ENCODE data around the gene MOGAT2. TPM values are rescaled to one million over a fixed set of nuclear protein-coding genes. Genes with fewer than 3 reads are reported as not detected.
"Not testable (repeated sequence)": the region's sequence is repeated elsewhere in the genome, so short reads cannot be mapped to it uniquely, and the experiment has no call there.

The MOGAT2 gene
- total RNA-seq, 2 donors from 2014 or later = not detected

DNA sequence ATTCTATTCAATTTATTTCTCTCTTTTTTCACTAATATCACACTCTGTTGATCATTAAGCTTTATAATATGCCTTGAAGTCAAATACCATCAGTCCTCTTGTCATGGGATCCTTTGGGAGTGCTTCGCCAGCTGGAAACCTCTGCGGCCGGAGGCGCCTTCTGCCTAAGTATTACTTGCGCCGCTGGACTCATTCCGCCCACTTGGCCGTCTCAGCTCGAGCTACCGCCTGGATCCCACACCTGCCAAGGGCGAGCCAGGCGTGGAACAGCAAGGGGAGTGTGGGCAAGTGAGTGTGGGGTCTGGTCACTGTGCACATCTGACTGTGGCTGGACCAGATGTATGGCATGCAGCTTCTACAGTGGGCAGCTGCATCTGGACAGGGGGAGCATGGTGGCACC is 39.7 kb upstream of the MOGAT2 start:
- Histone ChIP-seq H3K36me3 (no peaks in the 10 kb centered on the region), H3K4me1 (ENCODE audit: control insufficient read depth in 1 of 2, low read depth in 2 of 2) (no peaks in the 10 kb centered on the region), H3K4me3 (no peak overlapping the region), H3K27me3 (replicated peaks; ENCODE audit: insufficient read depth) (no peaks in the 10 kb centered on the region), H3K27ac (no peak overlapping the region), H3K9me3 (no peaks in the 10 kb centered on the region)
- no peak for TF ChIP-seq CTCF (IDR thresholded peaks at IDR 0.05)
- DNase-seq (ENCODE audit: low spot score) = no peak
- no peak for ATAC-seq (ENCODE audit: insufficient number of reproducible peaks, low FRiP score, low read depth)

- no peaks in the 10 kb centered on the region for H3K4me1 ChIP-seq (ENCODE audit: control insufficient read depth in 1 of 2, low read depth in 2 of 2)
- DNase-seq (ENCODE audit: low spot score) (no peak), ATAC-seq (ENCODE audit: insufficient number of reproducible peaks, low FRiP score, low read depth) (no peak)
- H3K27ac ChIP-seq = no peak overlapping the region
- H3K9me3 ChIP-seq = no peaks in the 10 kb centered on the region
- no peak for TF ChIP-seq CTCF (IDR thresholded peaks at IDR 0.05)
- no peak overlapping the region for H3K4me3 ChIP-seq
- H3K36me3 ChIP-seq = no peaks in the 10 kb centered on the region
- H3K27me3 ChIP-seq (replicated peaks; ENCODE audit: insufficient read depth) = no peaks in the 10 kb centered on the region
Measured at GRCh38 chr11:75678620-75679259, 38.9 kb upstream of the MOGAT2 start.

GRCh38 chr11:75679566-75679965 is 38.1 kb upstream of the MOGAT2 start:
- ATAC-seq (ENCODE audit: insufficient number of reproducible peaks, low FRiP score, low read depth) (no peak), DNase-seq (ENCODE audit: low spot score) (no peak)
- no peaks in the 10 kb centered on the region for H3K36me3 ChIP-seq
- H3K9me3 ChIP-seq = peaks cover 2% of the 10 kb centered on the region
- H3K4me1 ChIP-seq (ENCODE audit: control insufficient read depth in 1 of 2, low read depth in 2 of 2) = no peaks in the 10 kb centered on the region
- no peak for TF ChIP-seq CTCF (IDR thresholded peaks at IDR 0.05)
- H3K27ac ChIP-seq = no peak overlapping the region
- no peaks in the 10 kb centered on the region for H3K27me3 ChIP-seq (replicated peaks; ENCODE audit: insufficient read depth)
- no peak overlapping the region for H3K4me3 ChIP-seq

DNA sequence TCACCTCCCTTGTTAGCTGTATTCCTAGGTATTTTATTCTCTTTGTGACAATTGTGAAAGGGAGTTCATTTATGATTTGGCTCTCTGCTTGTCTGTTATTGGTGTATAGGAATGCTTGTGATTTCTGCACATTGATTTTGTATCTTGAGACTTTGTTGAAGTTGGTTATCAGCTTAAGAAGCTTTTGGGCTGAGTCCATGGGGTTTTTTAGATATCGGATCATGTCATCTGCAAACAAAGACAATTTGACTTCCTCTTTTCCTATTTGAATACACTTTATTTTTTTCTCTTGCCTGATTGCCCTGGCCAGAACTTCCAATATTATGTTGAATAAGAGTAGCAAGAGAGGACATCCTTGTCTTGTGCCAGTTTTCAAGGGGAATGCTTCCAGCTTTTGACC is 33.8 kb upstream of the MOGAT2 start:
- ATAC-seq (ENCODE audit: insufficient number of reproducible peaks, low FRiP score, low read depth); H3K27me3 ChIP-seq (replicated peaks; ENCODE audit: insufficient read depth); H3K4me1 ChIP-seq (ENCODE audit: control insufficient read depth in 1 of 2, low read depth in 2 of 2); DNase-seq (ENCODE audit: low spot score); H3K27ac ChIP-seq; H3K36me3 ChIP-seq; H3K4me3 ChIP-seq: not testable (repeated sequence)
- peaks cover 13% of the 10 kb centered on the region for H3K9me3 ChIP-seq

- no peak for DNase-seq (ENCODE audit: low spot score)
- no peaks in the 10 kb centered on the region for H3K4me1 ChIP-seq (ENCODE audit: control insufficient read depth in 1 of 2, low read depth in 2 of 2)
- no peaks in the 10 kb centered on the region for H3K27me3 ChIP-seq (replicated peaks; ENCODE audit: insufficient read depth)
- TF ChIP-seq CTCF (IDR thresholded peaks at IDR 0.05) = no peak
- H3K4me3 ChIP-seq = no peak overlapping the region
- no peaks in the 10 kb centered on the region for H3K36me3 ChIP-seq
- no peak overlapping the region for H3K27ac ChIP-seq
- no peak for ATAC-seq (ENCODE audit: insufficient number of reproducible peaks, low FRiP score, low read depth)
- peaks cover 9% of the 10 kb centered on the region for H3K9me3 ChIP-seq
Measured at GRCh38 chr11:75689863-75690609, 27.6 kb upstream of the MOGAT2 start.
